SIG-M5 (cell line): ENCODE measurements around the gene UBR7.

ENCODE experiments used
- DNase-seq: peaks from one replicate; lab custom pipeline; 2025; lab: John Stamatoyannopoulos, UW

The UBR7 gene

DNA sequence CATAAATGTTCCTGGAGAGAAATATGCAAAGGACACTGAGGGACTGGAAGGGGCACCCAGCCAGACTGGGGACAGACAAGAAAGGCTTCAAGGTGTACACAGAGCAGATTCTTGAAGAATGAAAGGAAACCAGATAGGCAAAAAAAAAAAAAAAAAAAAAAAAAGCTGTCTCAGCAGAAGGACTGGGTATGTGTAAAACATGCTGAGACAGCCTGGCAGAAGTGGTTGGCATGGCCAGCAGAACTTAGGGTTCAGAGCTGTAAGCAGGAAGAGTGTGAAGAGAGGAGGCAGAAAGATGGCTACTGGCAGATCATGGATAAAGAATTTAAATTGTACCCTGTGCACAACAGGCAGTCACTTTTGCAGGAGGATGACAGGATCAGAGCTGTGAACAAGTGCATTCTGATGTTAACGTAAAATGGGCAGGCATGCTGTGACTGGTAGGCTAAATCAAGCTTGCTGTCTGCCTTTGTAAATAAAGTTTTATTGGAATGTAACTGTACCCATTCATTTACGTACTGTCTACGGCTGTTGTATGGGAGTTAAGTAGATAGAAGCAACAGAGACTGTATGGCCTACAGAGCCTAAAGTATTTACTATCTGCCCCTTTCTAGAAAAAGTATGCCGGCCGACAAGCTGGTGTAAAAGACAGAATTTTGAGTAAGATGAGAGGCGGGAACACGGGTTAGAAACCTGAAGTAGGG, 42.2 kb downstream of the UBR7 start:
- DNase-seq = no peak

DNA sequence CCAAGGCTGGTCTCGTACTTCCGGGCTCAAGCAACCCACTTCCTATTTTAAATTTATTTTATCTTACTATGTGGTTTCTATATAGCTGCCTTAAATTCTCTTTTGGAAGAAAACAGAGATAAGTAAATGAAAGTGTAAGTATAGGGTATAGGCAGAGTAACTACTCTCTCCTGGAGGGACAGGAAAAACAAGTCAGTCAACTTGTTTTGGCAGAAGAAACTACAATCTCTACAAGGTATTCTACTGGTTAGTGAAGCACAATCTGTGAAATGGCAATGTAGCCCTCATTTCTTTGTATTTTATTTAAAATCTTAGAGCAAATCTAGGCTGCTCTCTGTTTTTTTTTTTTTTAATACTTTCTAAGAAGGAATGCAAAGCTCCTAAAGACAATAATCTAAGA, 55.4 kb downstream of the UBR7 start:
- no peak for DNase-seq

DNA sequence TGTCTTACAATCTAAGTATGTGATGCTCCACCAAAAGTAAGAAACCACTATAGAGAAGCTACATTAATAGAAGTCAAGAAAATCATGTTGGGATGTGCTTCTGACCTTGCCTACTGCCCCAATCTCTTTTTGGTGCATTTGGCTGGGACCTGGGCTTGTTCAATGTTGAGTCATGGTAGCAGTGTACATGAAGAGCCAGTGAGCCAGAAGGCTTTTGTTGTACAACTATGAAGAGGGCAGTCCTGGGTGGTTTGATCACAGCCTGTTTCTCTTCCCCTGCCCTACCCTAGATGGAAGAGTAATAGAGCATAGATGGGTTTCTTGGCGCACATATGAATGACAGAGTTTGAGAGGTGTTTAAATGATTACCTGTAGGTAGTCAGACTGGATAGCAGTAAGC, 56.4 kb downstream of the UBR7 start:
- DNase-seq = no peak

DNA sequence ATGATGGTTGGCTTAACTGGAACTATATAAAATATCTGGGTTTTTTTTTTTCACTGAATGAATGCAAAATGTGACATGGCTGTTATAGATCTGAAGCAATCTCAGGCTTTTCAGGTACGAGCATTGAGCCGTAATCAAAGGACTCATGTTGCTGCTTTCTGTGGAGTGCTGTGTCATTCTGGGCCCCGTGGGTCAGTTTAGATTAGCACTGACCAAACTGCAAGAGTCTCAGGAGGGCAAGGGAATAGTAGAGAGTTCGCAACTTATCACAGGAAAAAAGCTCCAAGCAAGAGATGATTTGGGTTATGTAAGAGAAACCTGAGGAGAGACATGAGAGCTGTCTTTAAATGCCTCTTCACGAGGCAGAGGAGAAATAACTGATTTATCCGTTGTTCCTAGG, 59.1 kb downstream of the UBR7 start:
- no peak for DNase-seq

DNA sequence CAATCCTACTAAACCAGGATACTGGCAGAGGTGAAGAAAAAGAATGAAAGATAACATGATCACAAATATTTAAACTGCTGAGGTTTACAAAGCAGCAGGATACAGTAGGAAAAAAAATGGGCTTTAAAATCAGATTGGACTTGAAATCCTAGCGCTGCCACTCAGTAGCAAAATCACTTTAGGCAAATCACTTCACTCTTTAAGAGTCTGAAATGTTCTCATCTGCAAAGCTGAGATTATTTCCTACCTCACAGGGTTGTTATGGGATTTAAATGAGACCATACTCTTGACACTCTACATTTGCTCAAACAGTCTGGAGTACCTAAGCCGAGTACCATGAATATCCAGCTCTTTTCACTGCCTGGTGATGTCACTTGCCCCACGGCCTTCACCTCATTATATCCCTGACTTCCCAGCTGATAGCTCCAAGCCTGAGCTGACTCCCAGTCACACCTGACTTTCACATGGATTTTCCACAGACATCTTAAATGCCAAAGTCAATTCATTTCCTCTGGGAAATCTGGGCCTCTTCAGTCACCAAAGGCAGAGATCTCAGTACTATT, 60.2 kb downstream of the UBR7 start:
- no peak for DNase-seq

DNA sequence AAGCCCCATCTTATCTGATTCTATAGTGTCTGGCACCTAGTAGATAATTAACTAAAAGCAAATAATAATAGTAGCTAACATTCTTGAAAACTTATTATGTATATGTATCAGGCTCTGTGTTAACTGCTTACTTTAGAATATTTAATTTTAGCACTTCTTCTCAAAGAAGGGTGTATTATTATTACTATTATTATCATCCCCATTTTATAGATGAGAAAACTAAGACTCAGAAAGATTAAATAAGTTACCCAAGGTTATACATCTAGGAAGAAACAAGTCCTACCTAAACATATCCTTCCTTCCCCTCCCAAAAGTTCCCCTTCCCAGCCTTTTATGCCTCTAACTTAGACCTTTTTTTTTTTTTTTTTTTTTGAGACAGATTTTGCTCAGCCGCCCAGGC, 61.4 kb downstream of the UBR7 start:
- DNase-seq = no peak

DNA sequence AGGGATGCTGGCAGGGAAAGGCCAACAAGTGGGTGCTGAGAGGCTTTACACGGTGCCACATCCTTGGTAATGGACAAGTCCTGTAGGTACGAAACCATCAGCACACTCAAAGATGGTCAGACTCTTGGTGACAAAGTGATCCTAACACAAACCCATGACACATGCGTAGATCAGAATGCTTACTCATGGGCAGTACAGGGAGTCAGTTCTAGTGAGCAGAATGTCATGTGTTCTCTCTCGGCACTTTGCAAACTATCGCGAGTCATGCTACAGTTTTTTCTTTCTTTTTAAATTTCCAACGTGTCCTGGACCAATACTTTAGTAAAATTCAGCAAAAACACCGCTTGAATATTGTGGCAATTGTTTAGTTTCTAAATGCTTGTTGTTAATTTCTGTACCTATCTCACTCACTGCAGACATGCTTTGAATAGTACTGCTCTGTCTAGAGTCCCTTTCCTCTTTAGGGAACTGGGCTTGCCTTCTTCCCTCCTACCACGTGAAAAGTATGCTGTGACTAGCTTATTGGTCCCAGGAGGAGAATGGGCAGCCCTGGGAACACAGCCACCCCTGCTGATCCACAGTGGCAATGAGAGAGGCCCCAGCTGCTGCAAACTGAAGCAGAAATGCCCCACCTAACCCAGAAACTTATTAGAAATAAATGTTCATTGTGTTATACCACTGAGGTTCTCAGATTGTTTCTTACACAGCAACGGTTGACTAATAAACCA, 62.4 kb downstream of the UBR7 start:
- no peak for DNase-seq

DNA sequence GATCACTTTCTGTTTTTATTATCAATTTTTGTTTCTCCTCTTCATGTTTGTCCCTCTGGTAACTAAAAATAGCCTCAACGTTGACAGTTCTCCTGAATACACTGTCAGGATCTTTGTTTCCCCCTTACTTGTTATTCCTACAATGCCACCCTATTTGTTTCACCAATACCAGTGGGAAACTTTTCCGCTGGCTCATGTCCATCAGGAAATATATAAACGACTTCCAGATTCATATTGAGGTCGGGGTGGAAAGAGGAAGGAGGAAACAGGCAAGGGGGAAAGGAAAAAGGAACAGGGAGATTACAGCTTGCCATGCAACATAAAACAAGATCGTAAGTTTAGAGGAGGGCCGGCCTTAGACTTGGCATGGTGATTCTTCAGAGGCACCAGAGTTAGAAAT, 64.1 kb downstream of the UBR7 start:
- DNase-seq = no peak

DNA sequence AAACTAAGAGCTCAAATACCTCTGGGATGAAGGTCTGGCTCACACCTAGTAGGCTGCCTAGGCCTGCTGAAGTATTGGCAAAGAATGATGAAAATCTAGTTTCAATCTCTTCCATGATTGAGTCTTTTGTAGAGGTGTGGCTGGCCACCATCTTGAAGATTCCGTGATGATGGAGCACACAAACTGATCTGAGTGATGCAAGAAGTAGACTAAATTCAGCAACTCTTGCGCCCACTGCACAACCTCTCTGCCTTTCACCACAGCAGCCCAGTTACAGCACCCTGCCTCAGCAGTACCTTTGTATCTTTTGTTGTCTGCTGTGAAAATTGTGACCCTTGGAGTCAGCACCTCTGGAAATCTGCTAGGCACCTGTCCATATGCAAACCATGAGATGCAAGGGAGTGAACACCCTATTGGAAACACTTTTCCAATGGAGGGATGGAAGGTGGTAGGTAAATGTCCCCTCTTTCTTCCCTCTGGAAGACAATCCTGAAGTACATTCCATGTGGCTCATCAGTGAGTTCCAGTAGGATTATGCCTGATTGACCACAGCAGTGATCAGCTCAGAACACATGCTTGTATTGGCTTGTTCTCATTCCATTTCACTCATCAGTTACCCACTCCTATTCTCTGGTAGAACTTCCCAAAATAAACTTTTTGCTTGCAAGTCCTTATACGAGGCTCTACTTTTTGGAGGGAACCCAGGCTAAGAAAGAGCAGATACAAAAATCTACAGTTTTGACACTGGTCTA, 67.2 kb downstream of the UBR7 start:
- DNase-seq = no peak

DNA sequence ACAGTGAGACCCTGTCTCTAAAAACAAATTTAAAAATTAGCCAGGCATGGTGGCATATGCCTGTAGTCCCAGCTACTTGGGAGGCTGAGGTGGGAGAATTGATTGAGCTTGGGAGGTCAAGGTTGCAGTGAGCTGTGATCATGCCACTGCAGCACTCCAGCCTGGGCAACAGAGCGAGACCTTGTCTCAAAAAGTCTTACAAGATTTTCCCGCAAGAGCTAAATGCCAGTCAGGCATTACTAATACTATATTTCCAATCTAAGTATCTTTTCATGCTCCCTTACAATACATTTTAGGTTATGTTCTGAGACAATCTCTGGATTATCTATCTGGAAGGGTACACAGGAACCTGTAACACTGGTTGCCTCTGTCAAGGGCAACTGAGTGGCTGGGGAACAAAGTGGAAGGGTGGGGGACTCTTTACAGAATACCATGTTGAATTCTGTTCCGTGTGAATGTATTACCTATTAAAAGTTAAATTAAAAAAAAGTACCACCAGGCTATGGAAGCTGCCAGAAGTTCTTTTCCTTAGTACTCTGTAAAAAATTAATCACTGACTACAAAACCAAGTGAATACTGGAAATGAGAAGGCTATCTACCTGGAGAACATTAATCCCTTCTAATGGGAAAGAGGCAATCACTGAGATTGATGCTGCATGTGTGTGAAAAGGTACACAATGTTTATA, 69.1 kb downstream of the UBR7 start:
- DNase-seq = no peak
